Liver (tissue), 9 donors: ENCODE data around the gene ALKBH5. TPM values are rescaled to one million over a fixed set of nuclear protein-coding genes. Genes with fewer than 3 reads are reported as not detected.

Experiments used
- DNase-seq: peaks from one replicate; pipeline ENCODE4 v3.0.0-alpha.2; 2017; ENCODE audit warnings: low spot score
- H3K27ac ChIP-seq, 2 donors: one replicate each; pipeline ENCODE4 v1.7.0; 2013; ENCODE audit warnings: inconsistent platforms in 2 of 2, low read length in 2 of 2, control low read depth in 1 of 2, low read depth in 1 of 2, mild to moderate bottlenecking in 1 of 2
- H3K27me3 ChIP-seq, 4 donors: one replicate each; pipeline versions ENCODE4 v1.6.1 to v1.7.0; 2013; ENCODE audit warnings: low read length in 3 of 4, inconsistent platforms in 1 of 4, mild to moderate bottlenecking in 1 of 4, moderate library complexity in 1 of 4; ENCODE audit not compliant: control insufficient read depth in 4 of 4, insufficient read depth in 4 of 4
- H3K36me3 ChIP-seq, 4 donors: one replicate each; pipeline versions ENCODE4 v1.6.1 to v1.7.0; 2013; ENCODE audit warnings: low read length in 3 of 4, mild to moderate bottlenecking in 3 of 4, low read depth in 1 of 4, moderate library complexity in 1 of 4; ENCODE audit not compliant: control insufficient read depth in 4 of 4, insufficient read depth in 3 of 4
- H3K4me1 ChIP-seq, 4 donors: one replicate each; pipeline versions ENCODE4 v1.6.1 to v1.7.0; 2013; ENCODE audit warnings: low read length in 3 of 4, mild to moderate bottlenecking in 3 of 4, moderate library complexity in 1 of 4; ENCODE audit not compliant: control insufficient read depth in 4 of 4, insufficient read depth in 4 of 4
- H3K4me3 ChIP-seq, 3 donors: one replicate each; pipeline versions ENCODE4 v1.6.1 to v1.7.0; 2013; ENCODE audit warnings: low read length in 3 of 3, control low read depth in 1 of 3, low read depth in 1 of 3, mild to moderate bottlenecking in 1 of 3
- H3K9ac ChIP-seq, 2 donors: one replicate each; pipeline ENCODE4 v1.7.0; 2013; ENCODE audit warnings: low read length in 2 of 2, mild to moderate bottlenecking in 2 of 2, moderate library complexity in 2 of 2, control low read depth in 1 of 2, low read depth in 1 of 2
- H3K9me3 ChIP-seq, 4 donors: one replicate each; pipeline versions ENCODE4 v1.6.1 to v1.7.0; 2013; ENCODE audit warnings: low read length in 3 of 4; ENCODE audit not compliant: control insufficient read depth in 4 of 4
- ATF3 ChIP-seq: IDR thresholded peaks from 2 replicates; pipeline ENCODE4 v1.6.1; 2016; ENCODE audit warnings: antibody characterized with exemption
- EGR1 ChIP-seq, 2 donors: IDR thresholded peaks; 2 replicates each; pipeline ENCODE4 v1.6.1; 2016 to 2018; ENCODE audit warnings: antibody characterized with exemption in 2 of 2, low read depth in 2 of 2
- FOXA1 ChIP-seq: IDR thresholded peaks from 2 replicates; pipeline ENCODE4 v1.6.1; 2016; ENCODE audit warnings: antibody characterized with exemption
- FOXA2 ChIP-seq: IDR thresholded peaks from 2 replicates; pipeline ENCODE4 v1.6.1; 2016; ENCODE audit warnings: antibody characterized with exemption
- GABPA ChIP-seq, 2 donors: IDR thresholded peaks in 1 of 2; conservative IDR thresholded peaks in 1 of 2; 2 replicates each; pipeline ENCODE4 v1.6.1; 2016; ENCODE audit warnings: antibody characterized with exemption in 2 of 2, mild to moderate bottlenecking in 1 of 2, moderate library complexity in 1 of 2
- HNF4A ChIP-seq, 2 donors: conservative IDR thresholded peaks; 2 replicates each; pipeline ENCODE4 v1.6.1; 2016; ENCODE audit warnings: antibody characterized with exemption in 2 of 2, mild to moderate bottlenecking in 2 of 2
- HNF4G ChIP-seq: IDR thresholded peaks from 2 replicates; pipeline ENCODE4 v1.6.1; 2016; ENCODE audit warnings: antibody characterized with exemption
- JUND ChIP-seq, 2 donors: IDR thresholded peaks; 2 replicates each; pipeline ENCODE4 v1.6.1; 2016; ENCODE audit warnings: antibody characterized with exemption in 2 of 2
- MAX ChIP-seq: IDR thresholded peaks from 2 replicates; pipeline ENCODE4 v1.6.1; 2016; ENCODE audit warnings: antibody characterized with exemption
- NR2F2 ChIP-seq: IDR thresholded peaks from 2 replicates; pipeline ENCODE4 v1.6.1; 2016; ENCODE audit warnings: antibody characterized with exemption
- RAD21 ChIP-seq, 2 donors: IDR thresholded peaks; 2 replicates each; pipeline ENCODE4 v1.6.1; 2016; ENCODE audit warnings: antibody characterized with exemption in 2 of 2, mild to moderate bottlenecking in 2 of 2
- RXRA ChIP-seq, 2 donors: IDR thresholded peaks; 2 replicates each; pipeline ENCODE4 v1.6.1; 2017 to 2018; ENCODE audit warnings: antibody characterized with exemption in 2 of 2, mild to moderate bottlenecking in 1 of 2
- SP1 ChIP-seq: IDR thresholded peaks from 2 replicates; pipeline ENCODE4 v1.6.1; 2018; ENCODE audit warnings: antibody characterized with exemption, mild to moderate bottlenecking
- TAF1 ChIP-seq: conservative IDR thresholded peaks from 2 replicates; pipeline ENCODE4 v1.6.1; 2016; ENCODE audit warnings: antibody characterized with exemption, mild to moderate bottlenecking
- YY1 ChIP-seq: IDR thresholded peaks from 2 replicates; pipeline ENCODE4 v1.6.1; 2016; ENCODE audit warnings: antibody characterized with exemption, mild to moderate bottlenecking
- ZBTB33 ChIP-seq: IDR thresholded peaks from 2 replicates; pipeline ENCODE4 v1.6.1; 2016; ENCODE audit warnings: antibody characterized with exemption
- WGBS: extraction: QIAGEN DNeasy Blood & Tissue Kit; methylation state at CpG from one replicate; pipeline ENCODE4 v1.1.7; 2013; 5-methylcytosine and 5-hydroxymethylcytosine counted together
- polyA plus RNA-seq, 2 donors: library from polyadenylated mRNA; stranded (reverse) in 1 of 2; unstranded in 1 of 2; fragments of 200-250 nt in 1 of 2; fragments of >200 nt in 1 of 2; fragmentation: Nextera tagmentation in 1 of 2; extraction: Ambion mirVana in 1 of 2; gene quantifications; one replicate each; pipeline versions ENCODE4 v1.2.1 to v1.2.3, GENCODE V29; 2013 to 2015
- total RNA-seq, 2 donors: library from RNA; depleted of rRNA; stranded (reverse); fragments of >200 nt; gene quantifications; one replicate each; pipeline ENCODE4 v1.2.3, GENCODE V29; 2014
- TF ChIP-seq, protein P1 (sequence below): fragments of 150-350 bp; IDR thresholded peaks from 2 replicates; pipeline ENCODE4 v1.5.1; 2017; ENCODE audit warnings: improper control_type of control experiment, low read depth, low read length; ENCODE audit not compliant: missing input control
- TF ChIP-seq, protein P2 (sequence below): IDR thresholded peaks from 2 replicates; pipeline ENCODE4 v1.6.1; 2016; ENCODE audit warnings: antibody characterized with exemption, mild to moderate bottlenecking
- donor health status: healthy.
- donor health status: healthy.
- donor health status: healthy.
- donor health status: healthy.
- donor health status: healthy.

ALKBH5 gene
- total and polyA plus RNA-seq, 4 donors, result 30.5 to 67.8 (median 46.3) TPM

GRCh38 chr17:18246880-18247612 is 63.4 kb downstream of the ALKBH5 start:
- Histone ChIP-seq H3K4me3 (no peak overlapping the region), H3K9me3 (no peaks in the 10 kb centered on the region), H3K27me3 (no peaks in the 10 kb centered on the region), H3K27ac (no peak overlapping the region), H3K4me1 (peaks cover 0 to 4% (median 1%) of the 10 kb centered on the region in 4 donors), H3K36me3 (peaks cover 24 to 55% (median 35%) of the 10 kb centered on the region in 4 donors), H3K9ac (no peak overlapping the region)
- 75% methylated on average over 46 of the region's 46 CpGs for WGBS
- TF ChIP-seq MAX (no peak), RXRA (IDR thresholded peaks at IDR 0.05) (no peak), YY1 (no peak), GABPA (IDR thresholded peaks at IDR 0.05 in 1 of 2, conservative IDR thresholded peaks at IDR 0.05 in 1 of 2) (no peak)
- TF ChIP-seq, protein P1, sequence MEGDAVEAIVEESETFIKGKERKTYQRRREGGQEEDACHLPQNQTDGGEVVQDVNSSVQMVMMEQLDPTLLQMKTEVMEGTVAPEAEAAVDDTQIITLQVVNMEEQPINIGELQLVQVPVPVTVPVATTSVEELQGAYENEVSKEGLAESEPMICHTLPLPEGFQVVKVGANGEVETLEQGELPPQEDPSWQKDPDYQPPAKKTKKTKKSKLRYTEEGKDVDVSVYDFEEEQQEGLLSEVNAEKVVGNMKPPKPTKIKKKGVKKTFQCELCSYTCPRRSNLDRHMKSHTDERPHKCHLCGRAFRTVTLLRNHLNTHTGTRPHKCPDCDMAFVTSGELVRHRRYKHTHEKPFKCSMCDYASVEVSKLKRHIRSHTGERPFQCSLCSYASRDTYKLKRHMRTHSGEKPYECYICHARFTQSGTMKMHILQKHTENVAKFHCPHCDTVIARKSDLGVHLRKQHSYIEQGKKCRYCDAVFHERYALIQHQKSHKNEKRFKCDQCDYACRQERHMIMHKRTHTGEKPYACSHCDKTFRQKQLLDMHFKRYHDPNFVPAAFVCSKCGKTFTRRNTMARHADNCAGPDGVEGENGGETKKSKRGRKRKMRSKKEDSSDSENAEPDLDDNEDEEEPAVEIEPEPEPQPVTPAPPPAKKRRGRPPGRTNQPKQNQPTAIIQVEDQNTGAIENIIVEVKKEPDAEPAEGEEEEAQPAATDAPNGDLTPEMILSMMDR, result no peak
- peak; percentile 61 for DNase-seq

GRCh38 chr17:18247613-18248001 is 64.0 kb downstream of the ALKBH5 start:
- no peaks in the 10 kb centered on the region for H3K27me3 ChIP-seq
- H3K9me3 ChIP-seq, result no peaks in the 10 kb centered on the region
- 92% methylated on average over 30 of the region's 30 CpGs for WGBS
- DNase-seq, result no peak
- no peak overlapping the region for H3K27ac ChIP-seq
- peaks cover 0 to 4% (median 1%) of the 10 kb centered on the region in 4 donors for H3K4me1 ChIP-seq
- H3K36me3 ChIP-seq, result peaks cover 28 to 60% (median 39%) of the 10 kb centered on the region in 4 donors
- no peak overlapping the region for H3K9ac ChIP-seq
- no peak overlapping the region for H3K4me3 ChIP-seq
- no peak for TF ChIP-seq TAF1
- no peak for TF ChIP-seq EGR1 (IDR thresholded peaks at IDR 0.05; ENCODE audit: low read depth in 2 of 2)
- TF ChIP-seq, protein P1, result no peak
- no peak for TF ChIP-seq NR2F2
- TF ChIP-seq FOXA1, result no peak
- TF ChIP-seq, protein P2, sequence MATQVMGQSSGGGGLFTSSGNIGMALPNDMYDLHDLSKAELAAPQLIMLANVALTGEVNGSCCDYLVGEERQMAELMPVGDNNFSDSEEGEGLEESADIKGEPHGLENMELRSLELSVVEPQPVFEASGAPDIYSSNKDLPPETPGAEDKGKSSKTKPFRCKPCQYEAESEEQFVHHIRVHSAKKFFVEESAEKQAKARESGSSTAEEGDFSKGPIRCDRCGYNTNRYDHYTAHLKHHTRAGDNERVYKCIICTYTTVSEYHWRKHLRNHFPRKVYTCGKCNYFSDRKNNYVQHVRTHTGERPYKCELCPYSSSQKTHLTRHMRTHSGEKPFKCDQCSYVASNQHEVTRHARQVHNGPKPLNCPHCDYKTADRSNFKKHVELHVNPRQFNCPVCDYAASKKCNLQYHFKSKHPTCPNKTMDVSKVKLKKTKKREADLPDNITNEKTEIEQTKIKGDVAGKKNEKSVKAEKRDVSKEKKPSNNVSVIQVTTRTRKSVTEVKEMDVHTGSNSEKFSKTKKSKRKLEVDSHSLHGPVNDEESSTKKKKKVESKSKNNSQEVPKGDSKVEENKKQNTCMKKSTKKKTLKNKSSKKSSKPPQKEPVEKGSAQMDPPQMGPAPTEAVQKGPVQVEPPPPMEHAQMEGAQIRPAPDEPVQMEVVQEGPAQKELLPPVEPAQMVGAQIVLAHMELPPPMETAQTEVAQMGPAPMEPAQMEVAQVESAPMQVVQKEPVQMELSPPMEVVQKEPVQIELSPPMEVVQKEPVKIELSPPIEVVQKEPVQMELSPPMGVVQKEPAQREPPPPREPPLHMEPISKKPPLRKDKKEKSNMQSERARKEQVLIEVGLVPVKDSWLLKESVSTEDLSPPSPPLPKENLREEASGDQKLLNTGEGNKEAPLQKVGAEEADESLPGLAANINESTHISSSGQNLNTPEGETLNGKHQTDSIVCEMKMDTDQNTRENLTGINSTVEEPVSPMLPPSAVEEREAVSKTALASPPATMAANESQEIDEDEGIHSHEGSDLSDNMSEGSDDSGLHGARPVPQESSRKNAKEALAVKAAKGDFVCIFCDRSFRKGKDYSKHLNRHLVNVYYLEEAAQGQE, result no peak
- TF ChIP-seq YY1, result no peak
- no peak for TF ChIP-seq RAD21 (IDR thresholded peaks at IDR 0.05)
- no peak for TF ChIP-seq GABPA (IDR thresholded peaks at IDR 0.05 in 1 of 2, conservative IDR thresholded peaks at IDR 0.05 in 1 of 2)
- no peak for TF ChIP-seq HNF4G
- no peak for TF ChIP-seq RXRA (IDR thresholded peaks at IDR 0.05)
- no peak for TF ChIP-seq JUND (IDR thresholded peaks at IDR 0.05)
- TF ChIP-seq ZBTB33, result no peak
- TF ChIP-seq SP1, result no peak
- no peak for TF ChIP-seq FOXA2
- no peak for TF ChIP-seq MAX
- TF ChIP-seq ATF3, result no peak
- TF ChIP-seq HNF4A (conservative IDR thresholded peaks at IDR 0.05), result no peak
